ENCODE results near the gene NCOA7. TPM values are rescaled to one million over a fixed set of nuclear protein-coding genes. Genes with fewer than 3 reads are reported as not detected.
A peak's percentile ranks its signal among the peaks of the same experiment; 100 is the strongest.

Gene NCOA7
- total and polyA plus RNA-seq, 10 of the 15 experiments (the other 5 are each of a cell fraction or from before 2014, with no cell fraction given), result 18.9 to 50.3 (median 34.2) TPM

- TF ChIP-seq CTCF (IDR thresholded peaks at IDR 0.05 in 2 of 3, conservative IDR thresholded peaks at IDR 0.05 in 1 of 3; ENCODE audit: control insufficient read depth in 2 of 3, extremely low read depth in 1 of 3, insufficient read depth in 1 of 3, low read depth in 3 of 3, low read length in 3 of 3) (peak; percentile 21 to 57 (median 49); a peak in 3 of 6 replicates), RAD21 (IDR thresholded peaks at IDR 0.05; ENCODE audit: insufficient read depth, low read depth, low read length) (peak; percentile 48), IKZF2 (IDR thresholded peaks at IDR 0.05) (no peak), ATF2 (IDR thresholded peaks at IDR 0.05; ENCODE audit: low read length) (0 out of 2 replicates have a peak, but pooled peaks have one; percentile 14), SPI1 (IDR thresholded peaks at IDR 0.05; ENCODE audit: borderline replicate concordance, insufficient read depth, low read depth, low read length) (peak; percentile 61; the same call in 1 of the 2 replicates)
These were observed 183.6 kb downstream of the NCOA7 start (continued) for GRCh38 chr6:125974214-125974866.

GRCh38 chr6:125979101-125979500 lies 188.3 kb downstream of the NCOA7 start:
- Histone ChIP-seq H3K4me3 (no peak overlapping the region), H3K9ac (ENCODE audit: control insufficient read depth, insufficient read depth, low read length) (no peak overlapping the region), H3K27ac (ENCODE audit: control insufficient read depth, insufficient read depth) (no peak overlapping the region), H2AFZ (ENCODE audit: control insufficient read depth, low read depth, low read length) (no peak overlapping the region), H3K79me2 (ENCODE audit: control insufficient read depth, insufficient read depth, low read length) (no peaks in the 10 kb centered on the region), H4K20me1 (ENCODE audit: control insufficient read depth, insufficient read depth) (no peaks in the 10 kb centered on the region), H3K4me1 (ENCODE audit: control insufficient read depth, insufficient read depth, low read length) (no peaks in the 10 kb centered on the region), H3K36me3 (ENCODE audit: control insufficient read depth in 2 of 2, insufficient read depth in 2 of 2, low read length in 1 of 2) (peaks cover 0 to 2% of the 10 kb centered on the region in 2 experiments; a peak in 1 of 4 replicates), H3K27me3 (replicated peaks in 1 of 2; ENCODE audit: control insufficient read depth in 2 of 2, insufficient read depth in 2 of 2, low read length in 1 of 2) (no peaks in the 10 kb centered on the region), H3K9me3 (replicated peaks; ENCODE audit: control insufficient read depth, insufficient read depth, low read length) (no peaks in the 10 kb centered on the region), H3K4me2 (ENCODE audit: control insufficient read depth, insufficient read depth) (no peak overlapping the region)
- ChIA-PET SMC1A (ENCODE audit: uncharacterized antibody, unreplicated experiment) (no interaction called here), RAD21 (ENCODE audit: unreplicated experiment) (no interaction called here), POLR2A (no interaction called here), CTCF (interaction anchor here (0.6 kb wide), 1 partner anchor 187 kb away, joined by 4 read pairs; no protein-coding TSS in a partner anchor)
- no TSS peak for BruUV-seq (replicated peaks)
- intact Hi-C loops (cut with micrococcal nuclease; ENCODE audit: unreplicated experiment), result no loop called here
- in situ Hi-C loops (cut with MboI), result no loop called here
- FAIRE-seq (no peak), ATAC-seq (no peak), DNase-seq (ENCODE audit: low read depth, low spot score) (no peak)
- 89% methylated on average over 3 of the region's 3 CpGs for WGBS (ENCODE audit: insufficient coverage, insufficient replicate concordance, low lambda C conversion rate, missing lambda C conversion rate)
- TF ChIP-seq KLF5 (IDR thresholded peaks at IDR 0.05; ENCODE audit: partially characterized antibody), result no peak
- no peak for TF ChIP-seq NR2C2 (IDR thresholded peaks at IDR 0.05; ENCODE audit: borderline replicate concordance, control insufficient read depth, insufficient read length, low read depth)
- TF ChIP-seq CBX5 (IDR thresholded peaks at IDR 0.05; ENCODE audit: low read depth), result no peak
- TF ChIP-seq ASH2L (IDR thresholded peaks at IDR 0.05; ENCODE audit: borderline replicate concordance, low read depth), result no peak
- TF ChIP-seq ETV6 (conservative IDR thresholded peaks at IDR 0.05 in 1 of 2, IDR thresholded peaks at IDR 0.05 in 1 of 2; ENCODE audit: borderline replicate concordance in 1 of 2, low read depth in 1 of 2), result no peak
- TF ChIP-seq JUNB (IDR thresholded peaks at IDR 0.05), result no peak
- no peak for TF ChIP-seq TAF1 (IDR thresholded peaks at IDR 0.05; ENCODE audit: borderline replicate concordance, low read depth, low read length)
- no peak for TF ChIP-seq GABPA (IDR thresholded peaks at IDR 0.05; ENCODE audit: low read depth)
- TF ChIP-seq SRF (IDR thresholded peaks at IDR 0.05; ENCODE audit: low read depth in 2 of 2, low read length in 2 of 2), result no peak
- TF ChIP-seq TCF3 (IDR thresholded peaks at IDR 0.05; ENCODE audit: borderline replicate concordance, insufficient read depth, low read depth, low read length), result no peak
- no peak for TF ChIP-seq RBBP5 (conservative IDR thresholded peaks at IDR 0.05)
- no peak for TF ChIP-seq MTA2 (IDR thresholded peaks at IDR 0.05; ENCODE audit: low read depth)
- no peak for TF ChIP-seq NR2F1 (conservative IDR thresholded peaks at IDR 0.05)

All from GM12878 (cell line).